Fibroblast of skin of back (primary cell): Measurements from ENCODE around the gene EMX1.

ENCODE experiments used
- DNase-seq: peaks from one replicate; pipeline ENCODE4 v3.0.0-alpha.2; 2013

EMX1 gene

GRCh38 chr2:72943540-72944395 lies 26.4 kb downstream of the EMX1 start:
- DNase-seq = no peak

GRCh38 chr2:72944804-72945449 lies 27.6 kb downstream of the EMX1 start:
- no peak for DNase-seq

GRCh38 chr2:72945450-72946019 lies 28.2 kb downstream of the EMX1 start:
- DNase-seq = no peak

- no peak for DNase-seq
Observed at GRCh38 chr2:72946466-72946865, 29.1 kb downstream of the EMX1 start.

GRCh38 chr2:72947952-72948830 lies 30.9 kb downstream of the EMX1 start:
- no peak for DNase-seq

- DNase-seq = no peak
Observed at GRCh38 chr2:72949045-72949444, 31.7 kb downstream of the EMX1 start.

GRCh38 chr2:72949642-72950041 lies 32.3 kb downstream of the EMX1 start:
- DNase-seq = no peak

GRCh38 chr2:72950558-72951255 lies 33.4 kb downstream of the EMX1 start:
- DNase-seq = no peak

GRCh38 chr2:72951303-72952095 lies 34.2 kb downstream of the EMX1 start:
- no peak for DNase-seq

- no peak for DNase-seq
Observed at GRCh38 chr2:72952110-72952823, 34.9 kb downstream of the EMX1 start.

- no peak for DNase-seq
Observed at GRCh38 chr2:72952961-72953360, 35.6 kb downstream of the EMX1 start.

GRCh38 chr2:72953528-72953927 lies 36.2 kb downstream of the EMX1 start:
- no peak for DNase-seq

- no peak for DNase-seq
Observed at GRCh38 chr2:72953976-72954375, 36.7 kb downstream of the EMX1 start.

- DNase-seq = no peak
Observed at GRCh38 chr2:72954376-72955227, 37.3 kb downstream of the EMX1 start.

GRCh38 chr2:72955228-72956049 lies 38.1 kb downstream of the EMX1 start:
- DNase-seq = no peak

GRCh38 chr2:72956050-72956395 lies 38.7 kb downstream of the EMX1 start:
- no peak for DNase-seq

- no peak for DNase-seq
Observed at GRCh38 chr2:72956936-72957335, 39.6 kb downstream of the EMX1 start.

- no peak for DNase-seq
Observed at GRCh38 chr2:72958542-72959385, 41.4 kb downstream of the EMX1 start.
